Astrocyte (in vitro differentiated cells and primary cell): ENCODE measurements around the gene TLX1. TPM values are rescaled to one million over a fixed set of nuclear protein-coding genes. Genes with fewer than 3 reads are reported as not detected.
A peak's percentile ranks its signal among the peaks of the same experiment; 100 is the strongest.

Source experiments
- DNase-seq: peaks from one replicate; pipeline ENCODE4 v3.0.0-alpha.2; 2010; ENCODE audit warnings: low read depth
- FAIRE-seq: peaks from 2 replicates; lab custom pipeline; 2011; peaks lifted over from hg19 to GRCh38; lab: Jason Lieb, UNC
- H2AFZ ChIP-seq: 2 replicates; pipeline ENCODE4 v1.6.0; 2012; ENCODE audit warnings: low read depth, low read length, inconsistent platforms
- H3K27ac ChIP-seq: 2 replicates; pipeline ENCODE4 v1.5.1; 2011; ENCODE audit warnings: low read depth, low read length, inconsistent platforms
- H3K27me3 ChIP-seq: 2 replicates; pipeline ENCODE4 v1.6.0; 2011; ENCODE audit warnings: low read length, inconsistent platforms; ENCODE audit not compliant: insufficient read depth
- H3K36me3 ChIP-seq: 2 replicates; pipeline ENCODE4 v1.5.1; 2011; ENCODE audit warnings: low read length, inconsistent platforms; ENCODE audit not compliant: insufficient read depth
- H3K4me1 ChIP-seq: 2 replicates; pipeline ENCODE4 v1.5.1; 2011; ENCODE audit warnings: low read length, inconsistent platforms; ENCODE audit not compliant: insufficient read depth
- H3K4me2 ChIP-seq: 2 replicates; pipeline ENCODE4 v1.6.0; 2012; ENCODE audit warnings: low read length, inconsistent platforms
- H3K4me3 ChIP-seq: 2 replicates; pipeline ENCODE4 v1.5.1; 2011; ENCODE audit warnings: low read depth, mild to moderate bottlenecking, low read length, inconsistent platforms; ENCODE audit not compliant: insufficient read depth
- H3K79me2 ChIP-seq: 2 replicates; pipeline ENCODE4 v1.6.0; 2012; ENCODE audit warnings: mild to moderate bottlenecking, low read length, inconsistent platforms; ENCODE audit not compliant: insufficient read depth
- H3K9ac ChIP-seq: 2 replicates; pipeline ENCODE4 v1.6.0; 2012; ENCODE audit warnings: mild to moderate bottlenecking, low read length, inconsistent platforms
- H3K9me3 ChIP-seq: 2 replicates; pipeline ENCODE4 v1.5.1; 2012; ENCODE audit warnings: low read depth, mild to moderate bottlenecking, low read length, inconsistent platforms; ENCODE audit not compliant: insufficient read depth
- H4K20me1 ChIP-seq: 2 replicates; pipeline ENCODE4 v1.6.0; 2012; ENCODE audit warnings: low read length, inconsistent platforms; ENCODE audit not compliant: insufficient read depth
- H3K27ac Mint-ChIP-seq: one replicate; pipeline ENCODE4 v1.8.0; 2021; ENCODE audit warnings: mild to moderate bottlenecking, mixed read lengths; ENCODE audit not compliant: unreplicated experiment
- H3K27me3 Mint-ChIP-seq: one replicate; pipeline ENCODE4 v1.8.0; 2021; ENCODE audit warnings: low read depth, mixed read lengths; ENCODE audit not compliant: unreplicated experiment
- H3K36me3 Mint-ChIP-seq: one replicate; pipeline ENCODE4 v1.8.0; 2021; ENCODE audit warnings: low read depth, mixed read lengths; ENCODE audit not compliant: unreplicated experiment
- H3K4me1 Mint-ChIP-seq: one replicate; pipeline ENCODE4 v1.8.0; 2021; ENCODE audit warnings: low read depth, mixed read lengths; ENCODE audit not compliant: unreplicated experiment
- H3K4me3 Mint-ChIP-seq: one replicate; pipeline ENCODE4 v1.8.0; 2021; ENCODE audit warnings: mild to moderate bottlenecking, moderate library complexity, mixed read lengths; ENCODE audit not compliant: unreplicated experiment
- H3K9me3 Mint-ChIP-seq: one replicate; pipeline ENCODE4 v1.8.0; 2021; ENCODE audit warnings: mild to moderate bottlenecking, mixed read lengths; ENCODE audit not compliant: unreplicated experiment
- CTCF ChIP-seq: IDR thresholded peaks from 2 replicates; pipeline ENCODE4 v1.5.1; 2011; ENCODE audit warnings: low read depth, mild to moderate bottlenecking, inconsistent platforms, low read length, moderate library complexity; ENCODE audit not compliant: insufficient read depth
- EZH2 ChIP-seq: IDR thresholded peaks from 2 replicates; pipeline ENCODE4 v1.6.1; 2012; ENCODE audit warnings: mild to moderate bottlenecking, low read length, inconsistent platforms; ENCODE audit not compliant: insufficient read depth
- total RNA-seq: library from RNA; stranded (reverse); gene quantifications from 2 replicates; pipeline ENCODE4 v1.2.1, GENCODE V29; 2021

The TLX1 gene
- total RNA-seq, 1 donor from 2014 or later, result not detected

GRCh38 chr10:101123815-101124617, 7.1 kb upstream of the TLX1 start:
- no peak overlapping the region for H3K27ac Mint-ChIP-seq
- no peaks in the 10 kb centered on the region for H3K36me3 Mint-ChIP-seq
- H3K79me2 ChIP-seq, result no peaks in the 10 kb centered on the region
- peaks cover 12% of the 10 kb centered on the region for H3K9me3 Mint-ChIP-seq
- DNase-seq, result no peak
- no peak overlapping the region for H3K4me2 ChIP-seq
- peaks cover 5% of the 10 kb centered on the region for H3K9me3 ChIP-seq
- no peak overlapping the region for H2AFZ ChIP-seq
- peaks cover 92% of the 10 kb centered on the region for H3K27me3 Mint-ChIP-seq
- H3K4me3 Mint-ChIP-seq, result peak overlapping the region; percentile 25
- FAIRE-seq, result no peak
- peaks cover 11% of the 10 kb centered on the region for H3K4me1 ChIP-seq
- H3K4me1 Mint-ChIP-seq, result peaks cover 2% of the 10 kb centered on the region
- H3K4me3 ChIP-seq, result no peak overlapping the region
- H4K20me1 ChIP-seq, result peaks cover 3% of the 10 kb centered on the region
- peak; percentile 65 for TF ChIP-seq EZH2
- TF ChIP-seq CTCF, result no peak
- peaks cover 95% of the 10 kb centered on the region for H3K27me3 ChIP-seq
- no peak overlapping the region for H3K27ac ChIP-seq
- H3K36me3 ChIP-seq, result no peaks in the 10 kb centered on the region
- H3K9ac ChIP-seq, result no peak overlapping the region

GRCh38 chr10:101124933-101125332, 6.2 kb upstream of the TLX1 start:
- Mint-ChIP-seq H3K27ac (no peak overlapping the region), H3K27me3 (peaks cover 92% of the 10 kb centered on the region), H3K4me1 (peaks cover 2% of the 10 kb centered on the region), H3K9me3 (peaks cover 12% of the 10 kb centered on the region), H3K4me3 (no peak overlapping the region), H3K36me3 (no peaks in the 10 kb centered on the region)
- Histone ChIP-seq H2AFZ (no peak overlapping the region), H3K36me3 (no peaks in the 10 kb centered on the region), H4K20me1 (peaks cover 3% of the 10 kb centered on the region), H3K27me3 (peaks cover 95% of the 10 kb centered on the region), H3K4me2 (no peak overlapping the region), H3K4me1 (peaks cover 11% of the 10 kb centered on the region), H3K4me3 (no peak overlapping the region), H3K9ac (no peak overlapping the region), H3K9me3 (peaks cover 5% of the 10 kb centered on the region), H3K79me2 (no peaks in the 10 kb centered on the region), H3K27ac (no peak overlapping the region)
- TF ChIP-seq EZH2 (no peak), CTCF (no peak)
- no peak for FAIRE-seq
- DNase-seq, result no peak
